ENCODE measurements around the gene AMMECR1L.

DNA sequence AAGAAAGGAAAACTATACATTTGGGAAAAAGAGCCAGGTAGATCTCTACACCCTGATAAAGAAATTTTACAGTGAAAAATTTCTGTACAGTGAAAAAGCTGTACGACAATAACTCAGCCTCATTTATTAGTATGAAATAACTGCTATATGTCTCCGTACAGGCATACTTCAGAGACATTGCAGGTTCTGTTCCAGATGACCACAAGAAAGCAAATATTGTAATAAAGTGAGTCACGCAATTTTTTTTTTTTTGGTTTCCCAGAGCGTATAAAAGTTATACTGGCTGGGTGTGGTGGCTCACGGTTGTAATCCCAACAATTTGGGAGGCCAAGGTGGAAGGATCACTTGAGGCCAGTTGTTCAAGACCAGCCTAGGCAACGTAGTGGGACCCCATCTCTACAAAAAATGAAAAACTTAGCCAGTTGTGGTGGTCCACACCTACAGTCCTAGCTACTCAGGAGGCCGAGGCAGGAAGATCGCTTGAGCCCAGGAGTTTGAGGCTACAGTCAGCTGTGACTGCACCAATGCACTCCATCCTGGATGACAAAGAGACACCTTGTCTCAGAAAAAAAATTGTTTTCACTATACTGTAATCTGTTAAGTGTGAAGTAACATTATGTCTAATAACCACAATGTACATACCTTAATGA is 28.2 kb upstream of the AMMECR1L start:
- TF ChIP-seq, protein P1, sequence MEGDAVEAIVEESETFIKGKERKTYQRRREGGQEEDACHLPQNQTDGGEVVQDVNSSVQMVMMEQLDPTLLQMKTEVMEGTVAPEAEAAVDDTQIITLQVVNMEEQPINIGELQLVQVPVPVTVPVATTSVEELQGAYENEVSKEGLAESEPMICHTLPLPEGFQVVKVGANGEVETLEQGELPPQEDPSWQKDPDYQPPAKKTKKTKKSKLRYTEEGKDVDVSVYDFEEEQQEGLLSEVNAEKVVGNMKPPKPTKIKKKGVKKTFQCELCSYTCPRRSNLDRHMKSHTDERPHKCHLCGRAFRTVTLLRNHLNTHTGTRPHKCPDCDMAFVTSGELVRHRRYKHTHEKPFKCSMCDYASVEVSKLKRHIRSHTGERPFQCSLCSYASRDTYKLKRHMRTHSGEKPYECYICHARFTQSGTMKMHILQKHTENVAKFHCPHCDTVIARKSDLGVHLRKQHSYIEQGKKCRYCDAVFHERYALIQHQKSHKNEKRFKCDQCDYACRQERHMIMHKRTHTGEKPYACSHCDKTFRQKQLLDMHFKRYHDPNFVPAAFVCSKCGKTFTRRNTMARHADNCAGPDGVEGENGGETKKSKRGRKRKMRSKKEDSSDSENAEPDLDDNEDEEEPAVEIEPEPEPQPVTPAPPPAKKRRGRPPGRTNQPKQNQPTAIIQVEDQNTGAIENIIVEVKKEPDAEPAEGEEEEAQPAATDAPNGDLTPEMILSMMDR (IDR thresholded peaks at IDR 0.05; ENCODE audit: low read depth, low read length), result no peak
- TF ChIP-seq POLR2A (IDR thresholded peaks at IDR 0.05; ENCODE audit: extremely low read depth, insufficient read length) (no peak), MYC (IDR thresholded peaks at IDR 0.05; ENCODE audit: low read depth, low read length) (no peak)
- TF ChIP-seq, protein P2, sequence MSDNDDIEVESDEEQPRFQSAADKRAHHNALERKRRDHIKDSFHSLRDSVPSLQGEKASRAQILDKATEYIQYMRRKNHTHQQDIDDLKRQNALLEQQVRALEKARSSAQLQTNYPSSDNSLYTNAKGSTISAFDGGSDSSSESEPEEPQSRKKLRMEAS (IDR thresholded peaks at IDR 0.05; ENCODE audit: low read depth, low read length), result no peak

Data from NB4 (cell line).